ENCODE data around the gene NUDC. TPM values are rescaled to one million over a fixed set of nuclear protein-coding genes. Genes with fewer than 3 reads are reported as not detected.

Gene NUDC
- total and polyA plus RNA-seq, 10 of the 15 experiments (the other 5 are each of a cell fraction or from before 2014, with no cell fraction given) = 5.5 to 227 (median 67.4) TPM

- Histone ChIP-seq H3K4me1 (ENCODE audit: control insufficient read depth, insufficient read depth, low read length) (no peaks in the 10 kb centered on the region), H3K79me2 (ENCODE audit: control insufficient read depth, insufficient read depth, low read length) (no peaks in the 10 kb centered on the region), H4K20me1 (ENCODE audit: control insufficient read depth, insufficient read depth) (no peaks in the 10 kb centered on the region), H2AFZ (ENCODE audit: control insufficient read depth, low read depth, low read length) (no peak overlapping the region), H3K9ac (ENCODE audit: control insufficient read depth, insufficient read depth, low read length) (no peak overlapping the region), H3K4me3 (no peak overlapping the region), H3K9me3 (replicated peaks; ENCODE audit: control insufficient read depth, insufficient read depth, low read length) (no peaks in the 10 kb centered on the region), H3K27me3 (replicated peaks in 1 of 2; ENCODE audit: control insufficient read depth in 2 of 2, insufficient read depth in 2 of 2, low read length in 1 of 2) (no peaks in the 10 kb centered on the region; a peak in 1 of 4 replicates), H3K36me3 (ENCODE audit: control insufficient read depth in 2 of 2, insufficient read depth in 2 of 2, low read length in 1 of 2) (no peaks in the 10 kb centered on the region), H3K4me2 (ENCODE audit: control insufficient read depth, insufficient read depth) (no peak overlapping the region), H3K27ac (ENCODE audit: control insufficient read depth, insufficient read depth) (no peak overlapping the region)
- ATAC-seq (no peak), FAIRE-seq (no peak), DNase-seq (ENCODE audit: low read depth, low spot score) (no peak)
- ChIA-PET CTCF (interaction anchor here (0.6 kb wide), 1 partner anchor 15 kb away, joined by 3 read pairs; no protein-coding TSS in a partner anchor), SMC1A (ENCODE audit: uncharacterized antibody, unreplicated experiment) (interaction anchor here (1.4 kb wide), 1 partner anchor 9 kb away, joined by 3 read pairs; no protein-coding TSS in a partner anchor), RAD21 (ENCODE audit: unreplicated experiment) (no interaction called here), POLR2A (no interaction called here)
- no TSS peak for BruUV-seq (replicated peaks)
- in situ Hi-C loops (cut with MboI) (no loop called here), intact Hi-C loops (cut with micrococcal nuclease; ENCODE audit: unreplicated experiment) (no loop called here)
- WGBS (ENCODE audit: insufficient coverage, insufficient replicate concordance, low lambda C conversion rate, missing lambda C conversion rate) = 0% methylated on average over 5 of the region's 5 CpGs
- TF ChIP-seq ZNF274 (IDR thresholded peaks at IDR 0.05; ENCODE audit: insufficient read depth, insufficient read length) (no peak), IRF5 (IDR thresholded peaks at IDR 0.05; ENCODE audit: borderline replicate concordance) (no peak), E2F8 (IDR thresholded peaks at IDR 0.05; ENCODE audit: low read depth, partially characterized antibody) (no peak), HDAC6 (IDR thresholded peaks at IDR 0.05; ENCODE audit: unreplicated experiment) (no peak), MTA2 (IDR thresholded peaks at IDR 0.05; ENCODE audit: low read depth) (no peak), EZH2 (IDR thresholded peaks at IDR 0.05; ENCODE audit: borderline replicate concordance, control insufficient read depth, low read depth, low read length) (no peak), CREB1 (IDR thresholded peaks at IDR 0.05; ENCODE audit: low read depth) (no peak), NR2F1 (conservative IDR thresholded peaks at IDR 0.05) (no peak), IKZF2 (IDR thresholded peaks at IDR 0.05) (no peak), RAD51 (IDR thresholded peaks at IDR 0.05) (no peak), STAT1 (conservative IDR thresholded peaks at IDR 0.05) (no peak), RELA (IDR thresholded peaks at IDR 0.05; ENCODE audit: borderline replicate concordance, partially characterized antibody) (no peak)
- TF ChIP-seq, protein P1, sequence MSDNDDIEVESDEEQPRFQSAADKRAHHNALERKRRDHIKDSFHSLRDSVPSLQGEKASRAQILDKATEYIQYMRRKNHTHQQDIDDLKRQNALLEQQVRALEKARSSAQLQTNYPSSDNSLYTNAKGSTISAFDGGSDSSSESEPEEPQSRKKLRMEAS (IDR thresholded peaks at IDR 0.05; ENCODE audit: low read depth, low read length) = no peak
- TF ChIP-seq, protein P2, sequence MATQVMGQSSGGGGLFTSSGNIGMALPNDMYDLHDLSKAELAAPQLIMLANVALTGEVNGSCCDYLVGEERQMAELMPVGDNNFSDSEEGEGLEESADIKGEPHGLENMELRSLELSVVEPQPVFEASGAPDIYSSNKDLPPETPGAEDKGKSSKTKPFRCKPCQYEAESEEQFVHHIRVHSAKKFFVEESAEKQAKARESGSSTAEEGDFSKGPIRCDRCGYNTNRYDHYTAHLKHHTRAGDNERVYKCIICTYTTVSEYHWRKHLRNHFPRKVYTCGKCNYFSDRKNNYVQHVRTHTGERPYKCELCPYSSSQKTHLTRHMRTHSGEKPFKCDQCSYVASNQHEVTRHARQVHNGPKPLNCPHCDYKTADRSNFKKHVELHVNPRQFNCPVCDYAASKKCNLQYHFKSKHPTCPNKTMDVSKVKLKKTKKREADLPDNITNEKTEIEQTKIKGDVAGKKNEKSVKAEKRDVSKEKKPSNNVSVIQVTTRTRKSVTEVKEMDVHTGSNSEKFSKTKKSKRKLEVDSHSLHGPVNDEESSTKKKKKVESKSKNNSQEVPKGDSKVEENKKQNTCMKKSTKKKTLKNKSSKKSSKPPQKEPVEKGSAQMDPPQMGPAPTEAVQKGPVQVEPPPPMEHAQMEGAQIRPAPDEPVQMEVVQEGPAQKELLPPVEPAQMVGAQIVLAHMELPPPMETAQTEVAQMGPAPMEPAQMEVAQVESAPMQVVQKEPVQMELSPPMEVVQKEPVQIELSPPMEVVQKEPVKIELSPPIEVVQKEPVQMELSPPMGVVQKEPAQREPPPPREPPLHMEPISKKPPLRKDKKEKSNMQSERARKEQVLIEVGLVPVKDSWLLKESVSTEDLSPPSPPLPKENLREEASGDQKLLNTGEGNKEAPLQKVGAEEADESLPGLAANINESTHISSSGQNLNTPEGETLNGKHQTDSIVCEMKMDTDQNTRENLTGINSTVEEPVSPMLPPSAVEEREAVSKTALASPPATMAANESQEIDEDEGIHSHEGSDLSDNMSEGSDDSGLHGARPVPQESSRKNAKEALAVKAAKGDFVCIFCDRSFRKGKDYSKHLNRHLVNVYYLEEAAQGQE (IDR thresholded peaks at IDR 0.05; ENCODE audit: low read depth, low read length) = no peak
- TF ChIP-seq, protein P3, sequence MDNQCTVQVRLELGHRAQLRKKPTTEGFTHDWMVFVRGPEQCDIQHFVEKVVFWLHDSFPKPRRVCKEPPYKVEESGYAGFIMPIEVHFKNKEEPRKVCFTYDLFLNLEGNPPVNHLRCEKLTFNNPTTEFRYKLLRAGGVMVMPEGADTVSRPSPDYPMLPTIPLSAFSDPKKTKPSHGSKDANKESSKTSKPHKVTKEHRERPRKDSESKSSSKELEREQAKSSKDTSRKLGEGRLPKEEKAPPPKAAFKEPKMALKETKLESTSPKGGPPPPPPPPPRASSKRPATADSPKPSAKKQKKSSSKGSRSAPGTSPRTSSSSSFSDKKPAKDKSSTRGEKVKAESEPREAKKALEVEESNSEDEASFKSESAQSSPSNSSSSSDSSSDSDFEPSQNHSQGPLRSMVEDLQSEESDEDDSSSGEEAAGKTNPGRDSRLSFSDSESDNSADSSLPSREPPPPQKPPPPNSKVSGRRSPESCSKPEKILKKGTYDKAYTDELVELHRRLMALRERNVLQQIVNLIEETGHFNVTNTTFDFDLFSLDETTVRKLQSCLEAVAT (IDR thresholded peaks at IDR 0.05) = no peak
Measured at GRCh38 chr1:26915204-26915842, 6.2 kb upstream of the NUDC start.

Measured in GM12878 (cell line).